HL-60 (cell line): ENCODE measurements around the gene ARHGAP27.

Experiments
- DNase-seq, 2 experiments: peaks; one replicate each; pipeline ENCODE4 v3.0.0-alpha.2; 2010 to 2020; ENCODE audit warnings: low read depth in 1 of 2, low spot score in 1 of 2
- H3K27ac ChIP-seq: fragments of 250-450 bp; sonication (Bioruptor Pico); replicated peaks from 2 replicates; pipeline ENCODE4 v1.5.1; 2020; ENCODE audit warnings: mild to moderate bottlenecking, moderate library complexity
- H3K27me3 ChIP-seq: fragments of 250-450 bp; sonication (Bioruptor Pico); 2 replicates; pipeline ENCODE4 v1.5.1; 2021; ENCODE audit warnings: mild to moderate bottlenecking, moderate library complexity; ENCODE audit not compliant: insufficient read depth, poor library complexity, severe bottlenecking
- H3K4me3 ChIP-seq: replicated peaks from 2 replicates; pipeline ENCODE4 v1.5.1; 2011; ENCODE audit warnings: mild to moderate bottlenecking, control low read depth, low read length; ENCODE audit not compliant: insufficient read depth
- CTCF ChIP-seq: IDR thresholded peaks from one replicate; pipeline ENCODE4 v1.5.1; 2011; ENCODE audit warnings: low read length, control low read depth, inconsistent platforms; ENCODE audit not compliant: insufficient read depth
- GABPA ChIP-seq: IDR thresholded peaks from 2 replicates; pipeline ENCODE4 v1.6.1; 2012; ENCODE audit warnings: low read depth
- POLR2AphosphoS5 ChIP-seq: IDR thresholded peaks from 2 replicates; pipeline ENCODE4 v1.6.1; 2012; ENCODE audit warnings: low read depth
- REST ChIP-seq: IDR thresholded peaks from 2 replicates; pipeline ENCODE4 v1.6.1; 2012; ENCODE audit warnings: low read depth; ENCODE audit not compliant: insufficient replicate concordance
- SPI1 ChIP-seq: IDR thresholded peaks from 2 replicates; pipeline ENCODE4 v1.6.1; 2012; ENCODE audit warnings: low read depth, mild to moderate bottlenecking, borderline replicate concordance

Gene ARHGAP27

GRCh38 chr17:45361976-45362375, 70.7 kb downstream of the ARHGAP27 start:
- H3K27me3 ChIP-seq, result no peaks in the 10 kb centered on the region
- TF ChIP-seq GABPA (no peak), REST (no peak), POLR2AphosphoS5 (no peak), CTCF (no peak), SPI1 (no peak)
- no peak overlapping the region for H3K27ac ChIP-seq
- DNase-seq, result no peak
- H3K4me3 ChIP-seq, result no peak overlapping the region

GRCh38 chr17:45361451-45361850, 71.2 kb downstream of the ARHGAP27 start:
- Histone ChIP-seq H3K4me3 (no peak overlapping the region), H3K27me3 (no peaks in the 10 kb centered on the region), H3K27ac (no peak overlapping the region)
- no peak for TF ChIP-seq SPI1
- TF ChIP-seq POLR2AphosphoS5, result no peak
- TF ChIP-seq GABPA, result no peak
- no peak for TF ChIP-seq REST
- TF ChIP-seq CTCF, result no peak
- DNase-seq, result no peak

GRCh38 chr17:45357364-45357997, 75.2 kb downstream of the ARHGAP27 start:
- no peak overlapping the region for H3K27ac ChIP-seq
- H3K4me3 ChIP-seq, result no peak overlapping the region
- TF ChIP-seq CTCF (no peak), SPI1 (no peak), REST (no peak), POLR2AphosphoS5 (no peak), GABPA (no peak)
- no peak for DNase-seq
- H3K27me3 ChIP-seq, result no peaks in the 10 kb centered on the region
